Psoas muscle (tissue), 8 donors: Measurements from ENCODE around the gene UBE2D2. TPM values are rescaled to one million over a fixed set of nuclear protein-coding genes. Genes with fewer than 3 reads are reported as not detected.

Source experiments
- ATAC-seq, 4 donors: fragments of 200-7000 bp; cut with Tn5 transposase; one replicate each; pipeline ENCODE4 v1.9.1; 2020; ENCODE audit warnings: moderate library complexity in 3 of 4, mild to moderate bottlenecking in 2 of 4
- DNase-seq, 2 donors: peaks; one replicate each; pipeline ENCODE4 v3.0.0-alpha.2; 2020
- H3K27ac ChIP-seq: fragments of 200-600 bp; one replicate; pipeline ENCODE4 v1.8.0; 2022
- H3K27me3 ChIP-seq, 3 donors: fragments of 200-600 bp in 1 of 3; one replicate each; pipeline versions ENCODE4 v1.6.1 to v1.8.0; 2013 to 2022; ENCODE audit warnings: low read length in 2 of 3, mild to moderate bottlenecking in 2 of 3, moderate library complexity in 1 of 3; ENCODE audit not compliant: insufficient read depth in 3 of 3
- H3K36me3 ChIP-seq, 2 donors: fragments of 200-600 bp in 1 of 2; one replicate each; pipeline versions ENCODE4 v1.6.1 to v1.8.0; 2013 to 2022; ENCODE audit warnings: low read depth in 1 of 2, mild to moderate bottlenecking in 1 of 2, moderate library complexity in 1 of 2; ENCODE audit not compliant: insufficient read depth in 1 of 2
- H3K4me1 ChIP-seq: fragments of 200-600 bp; one replicate; pipeline ENCODE4 v1.8.0; 2022
- H3K4me3 ChIP-seq: fragments of 200-600 bp; one replicate; pipeline ENCODE4 v1.8.0; 2022; ENCODE audit warnings: mild to moderate bottlenecking
- H3K9me3 ChIP-seq: fragments of 200-600 bp; one replicate; pipeline ENCODE4 v1.8.0; 2022
- CTCF ChIP-seq: fragments of 200-600 bp; IDR thresholded peaks from one replicate; pipeline ENCODE4 v1.8.0; 2022; ENCODE audit warnings: antibody characterized with exemption
- WGBS, 3 donors: extraction: QIAGEN DNeasy Blood & Tissue Kit; methylation state at CpG; one replicate each; pipeline versions ENCODE4 v1.1.6 to v1.1.7; 2013; 5-methylcytosine and 5-hydroxymethylcytosine counted together
- intact Hi-C, 2 donors: fragments of 100-400 bp; cut with DNase I; formaldehyde crosslinking; loops; one replicate each; pipeline versions ENCODE4 v1.11.0 to v1.14.2; 2022
- polyA plus RNA-seq, 3 donors: library from polyadenylated mRNA; stranded (reverse); fragments of 200-250 nt; gene quantifications; one replicate each; pipeline ENCODE4 v1.2.3, GENCODE V29; 2013
- total RNA-seq, 4 donors: library from RNA; stranded (reverse); fragmentation: NEBNext Ultra II Directional in 2 of 4; extraction: Animal tissue kit (Norgen Biotek cat#: 25700) in 2 of 4; gene quantifications; one replicate each; pipeline versions ENCODE4 v1.2.1 to v1.2.4, GENCODE V29; 2021 to 2023
- donor health status: healthy with polysubstance abuse.
- donor health status: DM: no; HTN: no; CAD: no; lungs with moderate emphysema.
- donor health status: Bipolar disorder and iron deficiency.
- donor health status: healthy.
- donor health status: DM: yes; HTN: yes; CAD: no.
- donor health status: DM: no; HTN: no; CAD: no.
- donor health status: DM: no; HTN: no; CAD: no.
- donor health status: DM: yes; HTN: yes; CAD: no.

UBE2D2 gene
- total and polyA plus RNA-seq, 7 donors = 107 to 243 (median 163) TPM

DNA sequence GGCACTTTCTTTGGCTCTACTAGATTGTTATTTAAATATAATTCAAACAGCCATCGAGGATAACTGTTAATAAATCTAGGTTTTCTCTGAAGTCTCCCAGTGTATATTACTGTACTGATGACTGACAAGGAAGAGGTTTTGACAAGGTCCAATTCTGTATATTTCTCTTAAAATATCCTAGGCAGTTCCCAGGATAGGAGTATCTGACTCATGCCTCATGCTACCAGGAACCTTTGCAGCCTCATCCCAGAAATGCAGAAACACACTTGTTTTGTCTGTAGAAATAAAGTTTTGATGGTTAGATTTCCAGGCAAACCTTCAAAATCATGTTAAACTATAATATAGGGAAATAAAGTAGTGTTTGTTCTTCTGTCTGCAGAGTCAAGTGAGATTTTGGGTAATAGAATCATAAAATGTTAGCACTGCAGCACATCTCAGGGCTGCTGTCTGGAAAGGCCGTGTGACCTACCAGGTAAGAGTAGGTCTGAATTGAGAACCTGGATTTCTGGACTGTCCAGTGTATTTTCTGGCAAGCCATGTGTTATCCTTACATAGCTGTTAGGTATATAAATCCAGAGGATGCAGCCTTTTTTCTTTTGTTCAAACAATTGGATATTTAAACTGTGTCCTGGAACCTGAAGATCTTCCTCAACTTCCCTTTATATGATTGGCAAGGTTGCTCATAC lies 8.3 kb downstream of the UBE2D2 start:
- TF ChIP-seq CTCF = no peak
- ATAC-seq (no peak), DNase-seq (no peak)
- Histone ChIP-seq H3K4me1 (peaks cover 47% of the 10 kb centered on the region), H3K27me3 (no peaks in the 10 kb centered on the region), H3K27ac (no peak overlapping the region), H3K9me3 (no peaks in the 10 kb centered on the region), H3K36me3 (peaks cover 4 to 16% of the 10 kb centered on the region in 2 donors), H3K4me3 (no peak overlapping the region)
- intact Hi-C loops = no loop called here
- 83 to 87% (median 85%) methylated on average over 2 of the region's 2 CpGs for WGBS, 3 donors

- 50 to 59% (median 57%) methylated on average over 3 of the region's 3 CpGs for WGBS, 3 donors
- H3K36me3 ChIP-seq = peaks cover 4 to 16% of the 10 kb centered on the region in 2 donors
- H3K4me3 ChIP-seq = no peak overlapping the region
- no peaks in the 10 kb centered on the region for H3K27me3 ChIP-seq
- DNase-seq (no peak), ATAC-seq (no peak)
- intact Hi-C loops = no loop called here
- no peaks in the 10 kb centered on the region for H3K9me3 ChIP-seq
- no peak overlapping the region for H3K27ac ChIP-seq
- no peak for TF ChIP-seq CTCF
- H3K4me1 ChIP-seq = peaks cover 44% of the 10 kb centered on the region
Measured at GRCh38 chr5:139571543-139571942, 10.4 kb downstream of the UBE2D2 start.

- H3K4me3 ChIP-seq = no peak overlapping the region
- H3K9me3 ChIP-seq = no peaks in the 10 kb centered on the region
- intact Hi-C loops = no loop called here
- no peak for DNase-seq
- no peak for ATAC-seq
- TF ChIP-seq CTCF = no peak
- peaks cover 4 to 16% of the 10 kb centered on the region in 2 donors for H3K36me3 ChIP-seq
- no peaks in the 10 kb centered on the region for H3K27me3 ChIP-seq
- 77 to 83% (median 82%) methylated on average over 1 of the region's 1 CpG for WGBS, 3 donors
- H3K4me1 ChIP-seq = peaks cover 44% of the 10 kb centered on the region
- H3K27ac ChIP-seq = no peak overlapping the region
Measured at GRCh38 chr5:139571966-139572365, 10.8 kb downstream of the UBE2D2 start.

- H3K36me3 ChIP-seq = peaks cover 1 to 14% of the 10 kb centered on the region in 2 donors
- ATAC-seq = peak in 2 of 4 donors; percentile 57 to 69
- H3K4me1 ChIP-seq = peaks cover 55% of the 10 kb centered on the region
- no peaks in the 10 kb centered on the region for H3K9me3 ChIP-seq
- H3K27me3 ChIP-seq = no peaks in the 10 kb centered on the region
- intact Hi-C loops = no loop called here
- WGBS, 3 donors = 65 to 71% (median 70%) methylated on average over 4 of the region's 4 CpGs
- peak; percentile 56 for TF ChIP-seq CTCF
- no peak overlapping the region for H3K4me3 ChIP-seq
- no peak overlapping the region for H3K27ac ChIP-seq
- no peak for DNase-seq
Measured at GRCh38 chr5:139574641-139575312, 13.6 kb downstream of the UBE2D2 start.
